Neural crest cell (in vitro differentiated cells): Measurements from ENCODE around the gene FBXO9. TPM values are rescaled to one million over a fixed set of nuclear protein-coding genes. Genes with fewer than 3 reads are reported as not detected.

ENCODE experiments used
- DNase-seq: peaks from one replicate; pipeline ENCODE4 v3.0.0; 2021; ENCODE audit warnings: low read depth, mixed read lengths, low spot score
- H3K27ac Mint-ChIP-seq: one replicate; pipeline ENCODE4 v1.8.0; 2021; ENCODE audit warnings: mild to moderate bottlenecking, mixed read lengths; ENCODE audit not compliant: unreplicated experiment
- H3K27me3 Mint-ChIP-seq: 2 replicates; pipeline ENCODE4 v1.8.0; 2021; ENCODE audit warnings: low read depth, mild to moderate bottlenecking, mixed read lengths
- H3K36me3 Mint-ChIP-seq: 2 replicates; pipeline ENCODE4 v1.8.0; 2021; ENCODE audit warnings: low read depth, mild to moderate bottlenecking, mixed read lengths
- H3K4me1 Mint-ChIP-seq: 2 replicates; pipeline ENCODE4 v1.8.0; 2021; ENCODE audit warnings: mixed read lengths
- H3K4me3 Mint-ChIP-seq: one replicate; pipeline ENCODE4 v1.8.0; 2021; ENCODE audit warnings: mild to moderate bottlenecking, mixed read lengths
- H3K9me3 Mint-ChIP-seq: 2 replicates; pipeline ENCODE4 v1.8.0; 2021; ENCODE audit warnings: mixed read lengths
- total RNA-seq: library from RNA; stranded (reverse); gene quantifications from 2 replicates; pipeline ENCODE4 v1.2.1, GENCODE V29; 2021
- TF ChIP-seq, protein P1 (sequence below): fragments of 200-600 bp; sonication (generic); conservative IDR thresholded peaks from 2 replicates; pipeline ENCODE4 v1.5.0; 2021; ENCODE audit warnings: antibody characterized with exemption, mild to moderate bottlenecking

FBXO9 gene
- total RNA-seq, 1 donor from 2014 or later = 48.3 TPM

DNA sequence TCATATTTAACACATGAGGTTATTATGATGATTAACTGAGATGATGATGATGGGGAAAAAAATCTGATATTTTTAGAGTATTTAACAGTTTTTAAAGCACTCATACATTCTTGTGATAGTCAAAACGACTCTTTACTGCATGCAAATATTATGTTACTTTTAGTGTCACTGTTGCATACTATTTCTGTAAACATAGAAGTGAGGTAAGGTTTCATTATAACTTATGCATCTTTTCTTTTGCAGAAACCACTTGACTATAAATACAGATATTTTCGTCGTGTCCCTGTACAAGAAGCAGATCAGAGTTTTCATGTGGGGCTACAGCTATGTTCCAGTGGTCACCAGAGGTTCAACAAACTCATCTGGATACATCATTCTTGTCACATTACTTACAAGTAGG is 30.1 kb downstream of the FBXO9 start:
- no peak for DNase-seq
- H3K4me1 Mint-ChIP-seq = no peaks in the 10 kb centered on the region
- TF ChIP-seq, protein P1, sequence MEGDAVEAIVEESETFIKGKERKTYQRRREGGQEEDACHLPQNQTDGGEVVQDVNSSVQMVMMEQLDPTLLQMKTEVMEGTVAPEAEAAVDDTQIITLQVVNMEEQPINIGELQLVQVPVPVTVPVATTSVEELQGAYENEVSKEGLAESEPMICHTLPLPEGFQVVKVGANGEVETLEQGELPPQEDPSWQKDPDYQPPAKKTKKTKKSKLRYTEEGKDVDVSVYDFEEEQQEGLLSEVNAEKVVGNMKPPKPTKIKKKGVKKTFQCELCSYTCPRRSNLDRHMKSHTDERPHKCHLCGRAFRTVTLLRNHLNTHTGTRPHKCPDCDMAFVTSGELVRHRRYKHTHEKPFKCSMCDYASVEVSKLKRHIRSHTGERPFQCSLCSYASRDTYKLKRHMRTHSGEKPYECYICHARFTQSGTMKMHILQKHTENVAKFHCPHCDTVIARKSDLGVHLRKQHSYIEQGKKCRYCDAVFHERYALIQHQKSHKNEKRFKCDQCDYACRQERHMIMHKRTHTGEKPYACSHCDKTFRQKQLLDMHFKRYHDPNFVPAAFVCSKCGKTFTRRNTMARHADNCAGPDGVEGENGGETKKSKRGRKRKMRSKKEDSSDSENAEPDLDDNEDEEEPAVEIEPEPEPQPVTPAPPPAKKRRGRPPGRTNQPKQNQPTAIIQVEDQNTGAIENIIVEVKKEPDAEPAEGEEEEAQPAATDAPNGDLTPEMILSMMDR = no peak
- peaks cover 14% of the 10 kb centered on the region for H3K36me3 Mint-ChIP-seq
- H3K4me3 Mint-ChIP-seq = no peak overlapping the region
- H3K27ac Mint-ChIP-seq = no peak overlapping the region
- H3K27me3 Mint-ChIP-seq = no peaks in the 10 kb centered on the region
- no peaks in the 10 kb centered on the region for H3K9me3 Mint-ChIP-seq

DNA sequence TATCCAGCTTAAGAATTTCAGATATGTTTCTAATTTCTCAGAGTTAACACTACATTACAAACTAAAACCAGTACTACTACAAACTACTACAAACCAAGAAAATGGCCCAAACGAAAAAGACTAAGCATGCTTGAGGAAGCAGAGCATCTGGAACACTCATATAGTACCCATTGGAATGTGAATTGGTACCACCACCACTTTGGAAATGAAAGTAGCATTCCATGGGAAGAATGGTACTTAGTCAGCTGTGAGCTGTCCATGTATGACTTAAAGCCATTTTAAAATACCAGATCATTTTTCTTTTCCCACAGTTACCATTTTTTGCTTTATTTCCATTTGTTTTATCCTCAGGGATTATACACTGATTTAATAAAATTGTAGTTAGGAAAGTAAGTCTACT is 30.5 kb downstream of the FBXO9 start:
- Mint-ChIP-seq H3K36me3 (peaks cover 14% of the 10 kb centered on the region), H3K27me3 (no peaks in the 10 kb centered on the region), H3K9me3 (no peaks in the 10 kb centered on the region), H3K27ac (no peak overlapping the region), H3K4me3 (no peak overlapping the region), H3K4me1 (no peaks in the 10 kb centered on the region)
- DNase-seq = no peak
- TF ChIP-seq, protein P1 = no peak

DNA sequence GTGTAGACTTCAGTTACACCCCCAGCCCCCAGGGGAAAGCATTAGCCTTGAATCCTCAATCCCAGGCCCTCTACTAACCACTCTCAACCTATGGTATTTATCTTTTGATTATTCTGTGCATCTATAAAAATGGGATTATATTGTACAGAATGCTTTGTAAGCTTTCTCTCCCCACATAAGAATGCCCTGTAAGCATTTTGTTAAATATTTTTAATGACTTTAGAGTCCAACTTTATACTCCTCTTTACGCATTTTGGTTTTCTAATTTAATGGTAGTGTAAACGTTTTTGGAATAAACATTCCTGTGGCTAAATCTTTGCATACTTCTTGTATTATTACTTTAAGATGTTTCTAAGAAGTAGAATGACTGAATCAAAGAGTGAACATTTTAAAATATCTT is 35.4 kb downstream of the FBXO9 start:
- Mint-ChIP-seq H3K4me1 (peaks cover 5% of the 10 kb centered on the region), H3K9me3 (no peaks in the 10 kb centered on the region), H3K36me3 (peaks cover 8% of the 10 kb centered on the region), H3K4me3 (no peak overlapping the region), H3K27me3 (no peaks in the 10 kb centered on the region), H3K27ac (no peak overlapping the region)
- TF ChIP-seq, protein P1 = no peak
- DNase-seq = no peak

DNA sequence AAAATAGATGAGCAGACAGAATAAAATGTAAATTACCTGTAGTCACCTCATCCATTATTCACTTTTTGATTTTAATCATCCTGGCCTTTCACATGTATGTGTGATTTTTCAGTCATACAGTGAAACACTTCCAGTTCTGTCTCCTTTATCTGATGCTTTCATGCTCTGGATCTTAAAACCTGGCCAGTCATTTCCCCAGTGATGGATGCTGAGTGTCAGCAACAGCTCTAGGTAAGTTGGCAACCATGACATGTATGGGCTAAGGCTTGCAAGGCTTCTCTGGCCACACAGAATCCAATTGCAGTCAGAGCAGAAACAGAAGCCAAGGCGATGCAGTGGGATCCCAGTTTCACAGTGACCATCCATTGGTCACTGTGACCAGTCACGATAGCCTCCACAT is 35.8 kb downstream of the FBXO9 start:
- peaks cover 5% of the 10 kb centered on the region for H3K4me1 Mint-ChIP-seq
- no peak overlapping the region for H3K4me3 Mint-ChIP-seq
- no peaks in the 10 kb centered on the region for H3K9me3 Mint-ChIP-seq
- peaks cover 7% of the 10 kb centered on the region for H3K36me3 Mint-ChIP-seq
- TF ChIP-seq, protein P1 = no peak
- DNase-seq = no peak
- no peak overlapping the region for H3K27ac Mint-ChIP-seq
- no peaks in the 10 kb centered on the region for H3K27me3 Mint-ChIP-seq

DNA sequence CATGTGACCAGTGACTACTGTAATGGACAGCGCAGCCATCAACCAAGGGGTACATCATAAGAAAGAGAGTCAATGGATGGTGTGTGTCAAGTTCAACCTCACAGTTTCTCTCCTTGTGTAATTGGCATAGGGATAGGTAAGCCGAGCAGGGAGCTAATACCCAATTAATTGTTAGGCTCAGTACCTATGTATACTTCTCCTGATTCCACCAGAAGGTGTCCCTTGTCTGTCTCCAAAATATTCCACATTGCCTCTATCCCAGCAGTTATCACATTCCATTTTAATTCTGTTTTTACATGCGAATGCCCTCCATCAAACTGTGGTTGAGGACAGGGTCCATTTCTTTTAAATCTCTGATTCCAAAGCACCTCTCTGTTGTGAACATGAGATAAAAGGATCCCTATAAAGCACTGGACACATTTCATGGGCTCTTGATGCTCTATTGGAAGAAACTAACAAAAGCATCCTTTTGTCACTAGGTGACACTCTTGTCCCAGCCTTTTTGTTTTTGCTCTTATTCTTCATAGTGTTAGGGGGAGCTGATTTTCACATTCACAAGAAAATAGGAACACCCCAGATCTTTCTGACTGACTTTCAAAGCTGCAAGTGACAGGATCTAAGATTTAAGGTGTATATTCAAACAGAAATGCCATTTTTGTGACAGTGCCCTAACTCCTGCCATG is 38.9 kb downstream of the FBXO9 start:
- H3K27me3 Mint-ChIP-seq = no peaks in the 10 kb centered on the region
- TF ChIP-seq, protein P1 = peak; percentile 40
- no peak overlapping the region for H3K4me3 Mint-ChIP-seq
- H3K27ac Mint-ChIP-seq = no peak overlapping the region
- H3K36me3 Mint-ChIP-seq = peaks cover 7% of the 10 kb centered on the region
- no peaks in the 10 kb centered on the region for H3K9me3 Mint-ChIP-seq
- no peak for DNase-seq
- H3K4me1 Mint-ChIP-seq = peaks cover 9% of the 10 kb centered on the region
